GM12874 (cell line): ENCODE data around the gene IGFBPL1.

ENCODE experiments used
- CTCF ChIP-seq: IDR thresholded peaks from 2 replicates; pipeline ENCODE4 v1.5.1; 2011; ENCODE audit warnings: low read depth, mild to moderate bottlenecking, control low read depth, low read length, moderate library complexity; ENCODE audit not compliant: insufficient read depth

The IGFBPL1 gene

GRCh38 chr9:38380230-38380871, 43.9 kb downstream of the IGFBPL1 start:
- no peak for TF ChIP-seq CTCF

GRCh38 chr9:38376021-38376670, 48.1 kb downstream of the IGFBPL1 start:
- TF ChIP-seq CTCF: no peak

GRCh38 chr9:38375572-38375963, 48.7 kb downstream of the IGFBPL1 start:
- no peak for TF ChIP-seq CTCF

GRCh38 chr9:38374847-38375571, 49.2 kb downstream of the IGFBPL1 start:
- TF ChIP-seq CTCF: no peak

- no peak for TF ChIP-seq CTCF
Observed at GRCh38 chr9:38373679-38374078, 50.6 kb downstream of the IGFBPL1 start.

GRCh38 chr9:38372762-38373619, 51.3 kb downstream of the IGFBPL1 start:
- TF ChIP-seq CTCF: no peak

GRCh38 chr9:38371495-38371894, 52.8 kb downstream of the IGFBPL1 start:
- TF ChIP-seq CTCF: peak; percentile 41; the same call in 1 of the 2 replicates
